ENCODE measurements around the gene GCK.

DNA sequence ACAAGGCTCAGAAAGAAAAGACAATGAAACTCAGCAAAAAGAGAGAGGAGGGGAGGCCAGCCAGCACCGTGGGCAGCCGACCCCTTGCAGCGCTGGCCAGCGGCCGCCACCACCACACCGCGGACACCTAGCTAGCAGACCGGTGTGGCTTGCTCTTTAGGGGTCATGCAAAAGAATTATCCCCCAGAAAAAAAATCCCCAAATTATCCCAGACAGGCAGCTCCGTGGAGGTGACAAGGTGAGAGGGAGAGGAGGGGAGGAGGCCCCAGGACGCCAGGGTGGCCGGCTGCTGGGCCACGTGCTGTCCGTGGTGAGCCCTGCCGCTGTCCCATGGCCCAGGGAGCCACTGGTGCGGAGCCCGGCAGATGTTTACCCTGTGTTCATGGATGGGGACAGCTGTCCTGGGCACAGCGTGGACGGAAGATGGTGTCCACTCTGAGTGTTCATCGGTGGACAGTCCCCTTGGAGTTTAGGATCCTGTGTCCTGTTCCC, 28.0 kb upstream of the GCK start:
- no peak for TF ChIP-seq CTCF (conservative IDR thresholded peaks at IDR 0.05; ENCODE audit: low read length)
- no peak for TF ChIP-seq EZH2phosphoT487 (IDR thresholded peaks at IDR 0.05; ENCODE audit: borderline replicate concordance, low read depth, low read length)

All from OCI-LY7 (cell line).